ENCODE measurements around the gene KRTAP19-2. TPM values are rescaled to one million over a fixed set of nuclear protein-coding genes. Genes with fewer than 3 reads are reported as not detected.

KRTAP19-2 gene
- total RNA-seq, 6 experiments from 2014 or later, result not detected

DNA sequence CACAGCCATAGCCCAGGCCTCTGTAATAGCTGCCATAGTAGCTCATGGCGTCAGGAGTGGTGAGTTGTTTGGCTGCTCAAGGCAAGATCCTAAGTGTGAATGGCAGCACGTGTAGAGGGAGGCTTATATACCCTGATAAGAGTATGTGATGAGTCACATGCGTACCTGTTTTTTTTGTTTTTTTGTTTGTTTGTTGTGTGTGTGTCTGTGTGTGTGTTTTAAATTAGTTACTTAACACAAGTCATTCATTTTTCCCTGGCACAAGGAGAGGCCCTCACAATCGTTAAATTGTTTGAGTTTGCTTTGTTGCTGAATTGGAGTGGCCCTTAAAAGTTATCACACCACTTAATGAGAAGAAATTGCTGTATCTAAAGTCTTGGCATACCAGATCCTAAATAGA lies 9.8 kb upstream of the KRTAP19-2 start, which contains the start of gene KRTAP19-4:
Gene KRTAP19-4 (minus strand): TSS at position 101 of the 400 bp plus-strand sequence. CDS start 55 bp downstream, at position 46.
- H3K27me3 Mint-ChIP-seq (ENCODE audit: insufficient read depth), result no peaks in the 10 kb centered on the region
- no peaks in the 10 kb centered on the region; the same call in 1 of the 2 replicates for H3K36me3 Mint-ChIP-seq (ENCODE audit: low read depth)
- no peak within 1 kb of the TSS for H3K27ac Mint-ChIP-seq
- no peak for DNase-seq
- peaks cover 29% of the 10 kb centered on the region for H3K9me3 Mint-ChIP-seq
- no peaks in the 10 kb centered on the region for H3K4me1 Mint-ChIP-seq (ENCODE audit: low read depth)
- TF ChIP-seq, protein P1, sequence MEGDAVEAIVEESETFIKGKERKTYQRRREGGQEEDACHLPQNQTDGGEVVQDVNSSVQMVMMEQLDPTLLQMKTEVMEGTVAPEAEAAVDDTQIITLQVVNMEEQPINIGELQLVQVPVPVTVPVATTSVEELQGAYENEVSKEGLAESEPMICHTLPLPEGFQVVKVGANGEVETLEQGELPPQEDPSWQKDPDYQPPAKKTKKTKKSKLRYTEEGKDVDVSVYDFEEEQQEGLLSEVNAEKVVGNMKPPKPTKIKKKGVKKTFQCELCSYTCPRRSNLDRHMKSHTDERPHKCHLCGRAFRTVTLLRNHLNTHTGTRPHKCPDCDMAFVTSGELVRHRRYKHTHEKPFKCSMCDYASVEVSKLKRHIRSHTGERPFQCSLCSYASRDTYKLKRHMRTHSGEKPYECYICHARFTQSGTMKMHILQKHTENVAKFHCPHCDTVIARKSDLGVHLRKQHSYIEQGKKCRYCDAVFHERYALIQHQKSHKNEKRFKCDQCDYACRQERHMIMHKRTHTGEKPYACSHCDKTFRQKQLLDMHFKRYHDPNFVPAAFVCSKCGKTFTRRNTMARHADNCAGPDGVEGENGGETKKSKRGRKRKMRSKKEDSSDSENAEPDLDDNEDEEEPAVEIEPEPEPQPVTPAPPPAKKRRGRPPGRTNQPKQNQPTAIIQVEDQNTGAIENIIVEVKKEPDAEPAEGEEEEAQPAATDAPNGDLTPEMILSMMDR (IDR thresholded peaks at IDR 0.05), result no peak
- H3K4me3 Mint-ChIP-seq, result no peak within 1 kb of the TSS

GRCh38 chr21:30491963-30492428 lies 4.8 kb upstream of the KRTAP19-2 start, which contains the start of gene KRTAP19-3:
Gene KRTAP19-3 (minus strand): TSS chr21:30492013. CDS start chr21:30491957, 56 bp downstream.
- peaks cover 33% of the 10 kb centered on the region for H3K9me3 Mint-ChIP-seq
- DNase-seq, result no peak
- H3K4me3 Mint-ChIP-seq, result no peak within 1 kb of the TSS
- TF ChIP-seq, protein P1 (IDR thresholded peaks at IDR 0.05), result no peak
- 0 out of 2 replicates have a peak, but pooled peaks cover 4% of the 10 kb centered on the region for H3K36me3 Mint-ChIP-seq (ENCODE audit: low read depth)
- no peaks in the 10 kb centered on the region for H3K27me3 Mint-ChIP-seq (ENCODE audit: insufficient read depth)
- no peaks in the 10 kb centered on the region for H3K4me1 Mint-ChIP-seq (ENCODE audit: low read depth)
- no peak within 1 kb of the TSS for H3K27ac Mint-ChIP-seq

DNA sequence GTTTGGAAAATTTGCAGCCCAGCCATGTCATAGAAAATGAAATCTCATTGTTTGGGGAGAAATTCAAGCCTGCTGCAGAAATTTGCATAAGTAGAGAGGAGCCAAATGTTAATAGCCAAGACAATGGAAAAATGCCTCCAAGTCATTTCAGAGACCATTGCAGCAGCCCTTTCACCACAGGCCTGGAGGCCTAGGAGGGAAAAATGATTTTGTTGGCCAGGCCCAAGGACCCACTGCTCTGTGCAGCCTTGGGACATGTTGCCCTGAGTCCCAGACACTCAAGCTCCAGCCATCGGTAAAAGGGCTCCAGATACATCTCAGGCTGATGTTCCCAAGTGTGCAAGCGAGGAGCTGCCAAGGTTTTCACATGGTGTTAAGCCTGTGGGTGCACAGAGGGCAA lies 1.1 kb downstream of the KRTAP19-2 start:
- H3K4me3 Mint-ChIP-seq, result no peak overlapping the region
- no peaks in the 10 kb centered on the region for H3K4me1 Mint-ChIP-seq (ENCODE audit: low read depth)
- H3K27me3 Mint-ChIP-seq (ENCODE audit: insufficient read depth), result no peaks in the 10 kb centered on the region
- no peak overlapping the region for H3K27ac Mint-ChIP-seq
- TF ChIP-seq, protein P1 (IDR thresholded peaks at IDR 0.05), result no peak
- H3K36me3 Mint-ChIP-seq (ENCODE audit: low read depth), result 0 out of 2 replicates have a peak, but pooled peaks cover 4% of the 10 kb centered on the region
- no peak for DNase-seq
- H3K9me3 Mint-ChIP-seq, result peaks cover 49% of the 10 kb centered on the region

GRCh38 chr21:30482130-30482529 lies 5.1 kb downstream of the KRTAP19-2 start:
- H3K9me3 Mint-ChIP-seq, result peaks cover 47% of the 10 kb centered on the region
- no peaks in the 10 kb centered on the region for H3K36me3 Mint-ChIP-seq (ENCODE audit: low read depth)
- DNase-seq, result no peak
- TF ChIP-seq, protein P1 (IDR thresholded peaks at IDR 0.05), result no peak
- H3K4me1 Mint-ChIP-seq (ENCODE audit: low read depth), result no peaks in the 10 kb centered on the region
- no peaks in the 10 kb centered on the region for H3K27me3 Mint-ChIP-seq (ENCODE audit: insufficient read depth)
- no peak overlapping the region for H3K27ac Mint-ChIP-seq
- no peak overlapping the region for H3K4me3 Mint-ChIP-seq

- Mint-ChIP-seq H3K4me3 (no peak within 1 kb of the TSS), H3K9me3 (peaks cover 35% of the 10 kb centered on the region), H3K27ac (no peak within 1 kb of the TSS), H3K36me3 (ENCODE audit: low read depth) (no peaks in the 10 kb centered on the region), H3K4me1 (ENCODE audit: low read depth) (no peaks in the 10 kb centered on the region), H3K27me3 (ENCODE audit: insufficient read depth) (no peaks in the 10 kb centered on the region)
- TF ChIP-seq, protein P1 (IDR thresholded peaks at IDR 0.05), result no peak
- no peak for DNase-seq
Observed at GRCh38 chr21:30480145-30480544, 7.1 kb downstream of the KRTAP19-2 start, which contains the start of gene KRTAP19-1. Gene KRTAP19-1 (minus strand): TSS chr21:30480367. CDS start chr21:30480317, 50 bp downstream.

All from HFFc6 (cell line).